HG03342 (cell line): Measurements from ENCODE around the gene MICAL3.

Experiments used
- ATAC-seq: cut with Tn5 transposase; IDR thresholded peaks from one replicate; pipeline ENCODE4 v1.9.1; 2021; ENCODE audit warnings: mild to moderate bottlenecking, moderate library complexity; ENCODE audit not compliant: unreplicated experiment

MICAL3 gene

GRCh38 chr22:17825876-17826550 lies 198.3 kb downstream of the MICAL3 start:
- no peak for ATAC-seq

GRCh38 chr22:17824457-17824856 lies 199.9 kb downstream of the MICAL3 start:
- ATAC-seq: no peak

- no peak for ATAC-seq
Observed at GRCh38 chr22:17823964-17824363, 200.4 kb downstream of the MICAL3 start.

DNA sequence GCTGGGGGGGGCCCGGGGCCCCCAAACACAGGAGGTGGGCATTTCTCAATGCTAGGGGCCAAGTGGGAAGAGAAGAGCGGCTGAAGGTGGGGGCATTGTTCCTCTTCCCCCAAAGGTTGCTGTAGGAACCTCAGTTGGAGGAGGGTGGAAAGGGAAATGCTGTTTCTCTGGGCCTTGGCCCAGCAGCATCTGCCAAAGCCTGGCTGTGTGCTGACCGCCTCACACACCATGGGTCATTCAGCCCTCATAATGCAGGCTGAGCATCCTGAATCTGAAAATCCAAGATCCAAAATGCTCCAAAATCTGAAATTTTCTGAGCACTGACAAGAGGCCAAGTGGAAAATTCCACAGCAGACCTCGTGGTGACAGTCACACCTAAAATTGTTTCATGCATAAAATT lies 201.1 kb downstream of the MICAL3 start:
- ATAC-seq: no peak

DNA sequence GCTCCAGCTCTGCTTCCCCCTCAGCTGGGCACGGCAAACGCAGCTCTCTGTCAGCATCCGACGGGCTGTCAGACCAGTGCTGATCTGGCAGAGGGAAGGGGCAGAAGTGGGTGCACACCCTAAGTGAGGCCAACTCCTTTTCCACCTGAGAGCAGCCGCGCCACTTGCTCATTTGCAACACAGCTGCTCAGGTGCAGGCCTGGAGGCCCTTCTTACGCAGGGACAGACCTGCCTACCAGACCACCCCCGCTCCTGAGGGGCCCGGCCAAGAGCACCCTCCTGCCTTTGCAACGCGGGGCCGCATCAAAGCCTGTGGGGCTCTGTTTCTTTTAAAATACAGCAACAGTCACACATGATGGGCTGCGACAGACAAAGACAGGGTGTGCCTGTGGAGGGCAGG lies 202.3 kb downstream of the MICAL3 start:
- ATAC-seq: no peak

GRCh38 chr22:17820879-17821439 lies 203.4 kb downstream of the MICAL3 start:
- ATAC-seq: no peak

DNA sequence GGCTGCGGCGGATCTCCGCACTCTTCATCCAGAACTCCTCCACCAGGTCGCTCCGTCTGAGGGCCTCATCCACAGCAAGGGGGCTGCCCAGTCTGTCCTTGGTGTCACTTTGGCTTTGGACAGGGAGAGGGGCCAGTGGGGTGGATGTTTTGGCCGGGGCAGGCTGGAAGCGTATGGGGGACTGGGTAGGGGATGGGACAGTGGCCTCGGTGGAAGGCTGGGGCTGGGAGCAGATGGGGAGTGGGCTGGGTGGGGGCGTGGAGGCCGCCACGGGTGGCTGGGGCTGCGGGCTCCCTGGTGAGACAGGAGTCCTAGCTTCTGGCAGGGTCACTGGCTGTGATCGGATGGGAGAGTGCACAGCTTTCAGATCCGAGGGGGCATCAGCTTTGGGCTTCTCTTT lies 205.7 kb downstream of the MICAL3 start:
- no peak for ATAC-seq

- ATAC-seq: no peak
Observed at GRCh38 chr22:17818180-17818579, 206.2 kb downstream of the MICAL3 start.

GRCh38 chr22:17817511-17818065 lies 206.8 kb downstream of the MICAL3 start:
- ATAC-seq: no peak

- no peak for ATAC-seq
Observed at GRCh38 chr22:17817079-17817478, 207.3 kb downstream of the MICAL3 start.

- no peak for ATAC-seq
Observed at GRCh38 chr22:17816649-17817048, 207.7 kb downstream of the MICAL3 start.

DNA sequence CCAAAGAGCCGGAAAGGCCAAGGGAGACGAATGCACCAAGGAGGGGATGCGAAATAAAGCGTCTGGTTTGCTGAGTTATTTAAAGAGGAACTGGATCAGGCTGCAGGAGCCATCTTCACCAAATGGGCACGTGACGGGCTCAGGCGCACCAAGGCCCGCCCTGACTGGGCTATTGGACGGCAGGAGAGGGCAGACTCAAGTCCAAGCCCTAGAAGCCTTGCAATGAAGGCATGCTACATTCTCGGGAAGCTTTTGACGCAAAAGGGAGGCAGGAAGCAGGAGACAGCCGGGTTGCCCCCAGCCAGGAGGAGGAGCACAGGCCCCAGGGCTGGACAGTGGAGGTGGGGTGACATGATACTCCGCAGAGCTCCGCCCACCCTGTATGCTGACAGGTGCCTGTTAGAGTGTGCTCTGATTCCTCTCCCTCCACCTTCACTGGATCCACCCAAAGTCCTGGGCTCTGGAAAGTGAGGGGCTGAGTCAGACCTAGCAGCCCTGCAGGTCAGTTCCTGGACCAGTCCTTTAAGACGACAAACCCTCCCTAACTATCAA lies 208.6 kb downstream of the MICAL3 start:
- ATAC-seq: no peak

DNA sequence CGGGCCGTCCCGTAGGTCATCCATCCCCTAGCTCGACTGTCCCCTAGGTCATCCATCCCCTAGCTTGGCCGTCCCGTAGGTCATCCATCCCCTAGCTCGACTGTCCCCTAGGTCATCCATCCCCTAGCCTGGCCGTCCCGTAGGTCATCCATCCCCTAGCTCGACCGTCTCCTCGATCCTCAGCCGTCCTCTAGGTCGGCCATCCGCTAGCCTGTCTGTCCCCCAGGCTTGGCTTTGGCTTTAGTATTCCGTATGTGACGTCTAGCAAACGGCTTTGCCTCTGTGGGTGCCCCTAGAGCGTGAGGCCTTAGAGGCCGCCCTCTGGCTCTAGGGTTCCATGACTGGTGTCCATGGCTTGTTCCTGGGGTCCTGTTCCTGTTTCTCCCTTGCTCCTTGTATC lies 209.5 kb downstream of the MICAL3 start:
- no peak for ATAC-seq

- no peak for ATAC-seq
Observed at GRCh38 chr22:17814084-17814483, 210.3 kb downstream of the MICAL3 start.

- no peak for ATAC-seq
Observed at GRCh38 chr22:17811119-17811518, 213.2 kb downstream of the MICAL3 start.

DNA sequence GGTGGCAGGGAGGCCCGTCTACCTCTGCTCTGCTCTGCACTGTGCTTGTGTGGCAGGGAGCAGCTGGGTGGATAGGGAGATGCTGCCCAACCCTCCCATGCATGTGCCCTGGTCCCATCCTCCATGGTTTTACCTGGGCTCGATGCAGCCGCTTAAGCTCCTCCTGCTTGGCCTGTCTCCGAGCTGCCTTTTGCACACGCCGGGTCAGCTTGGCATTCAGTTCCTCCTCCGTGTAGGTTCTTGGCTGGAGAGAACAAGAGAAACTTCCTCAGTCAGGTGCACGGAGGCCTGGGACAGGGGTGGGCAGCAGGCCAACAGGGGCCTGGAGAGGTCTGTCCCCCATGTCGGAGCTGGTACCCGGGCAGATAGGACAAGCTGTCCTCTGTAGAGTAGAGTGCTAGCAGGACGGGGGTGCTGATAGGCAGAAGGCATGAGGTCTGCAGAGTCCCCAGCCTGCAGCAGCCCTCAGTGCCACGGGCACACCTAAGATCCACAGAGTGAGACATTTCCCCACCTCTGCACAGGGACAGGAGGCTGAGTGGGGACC lies 213.7 kb downstream of the MICAL3 start:
- ATAC-seq: no peak

- ATAC-seq: no peak
Observed at GRCh38 chr22:17808693-17809403, 215.5 kb downstream of the MICAL3 start.

DNA sequence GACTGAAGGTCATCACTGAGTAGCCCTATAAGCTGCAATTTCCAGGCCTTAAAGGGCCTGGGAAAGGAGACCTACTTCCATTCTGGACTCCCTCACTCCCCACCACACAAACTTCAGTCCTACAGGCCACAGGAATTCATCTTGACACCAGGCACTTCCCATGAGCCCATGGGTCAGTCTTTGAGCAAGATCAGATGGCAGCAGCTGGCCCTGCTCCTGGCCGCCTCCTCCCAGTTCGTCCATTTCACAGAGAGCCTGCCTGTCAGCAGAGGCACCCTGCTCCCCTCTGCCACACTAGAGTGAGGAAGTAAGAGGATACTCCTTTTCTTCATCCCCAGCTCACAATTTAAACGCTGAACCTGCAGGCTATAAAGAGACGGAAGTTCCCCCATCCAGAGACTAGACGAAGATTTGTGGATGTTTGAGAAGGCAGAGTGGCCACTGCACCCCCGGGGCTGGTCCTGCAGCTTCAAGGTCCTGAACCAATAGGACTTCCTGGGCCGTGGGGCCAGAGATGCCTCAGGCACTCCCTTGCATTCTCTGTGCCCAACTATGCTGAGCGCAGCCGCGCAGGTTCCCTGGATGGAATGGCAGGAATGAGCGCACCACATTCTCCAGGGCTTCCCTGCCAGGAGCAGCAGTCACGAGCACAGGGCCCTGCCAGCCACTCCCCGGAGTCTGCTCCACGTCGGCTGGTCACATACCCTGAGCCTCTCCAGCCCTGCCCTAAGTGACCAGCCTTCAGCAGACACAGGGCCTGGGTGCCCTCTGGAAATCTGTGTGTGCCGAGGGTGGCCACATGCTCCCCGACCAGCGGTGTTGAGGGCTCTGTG lies 216.6 kb downstream of the MICAL3 start:
- ATAC-seq: no peak

DNA sequence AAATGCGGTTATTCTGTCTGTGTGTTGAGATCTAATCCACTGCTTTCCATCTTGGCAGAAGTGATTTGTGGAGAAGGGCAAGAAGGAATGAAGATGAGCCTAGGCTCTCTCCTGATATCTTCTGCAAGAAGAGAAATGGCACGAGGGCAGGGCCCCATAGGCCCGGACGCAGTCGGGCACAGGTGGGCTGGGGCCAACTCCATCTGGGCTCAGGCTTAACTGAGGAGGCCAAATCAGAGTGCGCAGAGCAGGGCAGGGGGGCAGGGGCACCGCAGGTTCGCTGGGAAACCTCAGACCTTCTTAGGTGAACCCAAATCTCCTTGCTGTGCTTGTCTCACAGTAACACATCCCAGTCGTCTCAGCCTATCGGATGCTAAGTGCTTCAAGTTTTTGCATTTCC lies 217.3 kb downstream of the MICAL3 start:
- ATAC-seq: no peak

- no peak for ATAC-seq
Observed at GRCh38 chr22:17806437-17806836, 217.9 kb downstream of the MICAL3 start.
